ENCODE measurements around the gene MRPL9. TPM values are rescaled to one million over a fixed set of nuclear protein-coding genes. Genes with fewer than 3 reads are reported as not detected.

The MRPL9 gene
- total RNA-seq, 2 donors from 2014 or later, result 49.4 to 104 TPM

DNA sequence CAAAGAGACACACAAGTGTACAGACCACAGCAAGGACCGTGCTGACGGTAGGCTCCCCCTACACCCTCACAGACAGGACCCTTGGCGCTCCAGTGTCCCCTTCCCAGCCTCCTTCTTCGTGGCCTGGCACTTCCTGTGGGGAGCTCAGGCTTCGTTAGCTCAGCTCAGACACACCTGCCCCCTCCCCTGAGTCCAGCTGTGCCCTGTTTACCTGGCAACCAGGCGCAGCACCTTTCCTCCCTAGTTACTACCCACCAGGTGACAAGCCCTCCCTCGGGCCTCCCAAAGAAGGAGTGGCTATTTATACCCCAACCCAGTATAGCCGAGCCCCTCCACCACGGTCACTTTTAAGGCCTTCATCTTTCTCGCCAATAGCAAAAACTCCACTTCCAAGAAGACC, 51.3 kb downstream of the MRPL9 start:
- H3K9me3 ChIP-seq, result no peaks in the 10 kb centered on the region
- DNase-seq, result no peak
- intact Hi-C loops (cut with DNase I), result no loop called here
- H3K27ac ChIP-seq, result no peak overlapping the region
- H3K27me3 ChIP-seq, result no peaks in the 10 kb centered on the region
- no peaks in the 10 kb centered on the region for H3K4me1 ChIP-seq
- H3K4me3 ChIP-seq, result no peak overlapping the region
- no peaks in the 10 kb centered on the region for H3K36me3 ChIP-seq
- no peak overlapping the region for H3K9ac ChIP-seq (ENCODE audit: low read depth in 2 of 2, low read length in 2 of 2)
- no peak for TF ChIP-seq CTCF (IDR thresholded peaks at IDR 0.05)

GRCh38 chr1:151711044-151711800, 52.1 kb downstream of the MRPL9 start:
- intact Hi-C loops (cut with DNase I), result no loop called here
- Histone ChIP-seq H3K27ac (no peak overlapping the region), H3K4me3 (no peak overlapping the region), H3K36me3 (no peaks in the 10 kb centered on the region), H3K27me3 (no peaks in the 10 kb centered on the region), H3K4me1 (peaks cover 1% of the 10 kb centered on the region), H3K9ac (ENCODE audit: low read depth in 2 of 2, low read length in 2 of 2) (no peak overlapping the region), H3K9me3 (no peaks in the 10 kb centered on the region)
- DNase-seq, result no peak
- TF ChIP-seq CTCF (IDR thresholded peaks at IDR 0.05), result no peak

DNA sequence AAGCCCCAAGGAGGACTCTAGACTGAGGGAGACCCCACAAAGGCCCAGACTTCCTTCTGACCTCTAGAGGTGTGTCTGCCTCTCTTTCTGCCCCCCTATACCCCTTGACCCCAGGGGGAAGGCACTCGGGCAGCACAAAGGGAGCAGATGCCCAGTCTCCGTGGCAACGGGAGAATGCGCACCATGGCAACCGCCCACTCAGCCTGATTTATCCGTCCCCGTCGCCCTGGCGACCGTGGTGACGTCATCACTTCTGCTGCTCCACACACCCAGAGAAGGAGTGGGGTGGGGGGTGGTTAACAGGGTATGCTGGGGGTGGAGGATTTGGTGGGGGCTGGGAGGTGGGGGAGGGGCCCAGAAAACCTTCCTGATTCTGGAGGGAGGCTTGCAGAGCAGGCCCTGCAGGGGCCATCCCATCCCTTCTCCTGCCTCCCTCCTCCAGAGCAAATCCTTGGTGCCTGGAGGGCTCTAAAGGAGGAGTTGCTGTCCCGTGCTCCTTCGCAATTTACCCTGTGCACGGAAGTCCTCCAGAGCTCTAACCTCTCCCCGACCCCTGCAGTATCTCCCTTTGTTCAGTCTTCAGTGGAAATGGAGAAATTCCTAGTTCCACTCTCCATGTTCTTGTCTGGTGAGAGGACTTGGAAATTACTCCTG, 53.0 kb downstream of the MRPL9 start:
- no peaks in the 10 kb centered on the region for H3K36me3 ChIP-seq
- no peak for TF ChIP-seq CTCF (IDR thresholded peaks at IDR 0.05)
- no peak overlapping the region for H3K4me3 ChIP-seq
- no peaks in the 10 kb centered on the region for H3K9me3 ChIP-seq
- no peak for DNase-seq
- no peak overlapping the region for H3K27ac ChIP-seq
- intact Hi-C loops (cut with DNase I), result no loop called here
- H3K27me3 ChIP-seq, result no peaks in the 10 kb centered on the region
- no peak overlapping the region for H3K9ac ChIP-seq (ENCODE audit: low read depth in 2 of 2, low read length in 2 of 2)
- peaks cover 4% of the 10 kb centered on the region for H3K4me1 ChIP-seq

Other genes starting within 250 kb of the MRPL9 start
- 10 to 100 TPM; 25.5 to 40.6 TPM for gene TUFT1, start 223.2 kb downstream of the MRPL9 start, total RNA-seq
- 10 to 100 TPM; 28.7 to 32.0 TPM for gene SNX27, start 151.4 kb downstream of the MRPL9 start, total RNA-seq
- 1 to 10 TPM; 2.7 to 2.8 TPM for gene CELF3, start 46.7 kb downstream of the MRPL9 start, total RNA-seq
- under 1 TPM in 1 of 2 donors, not detected in 1; 0.91 TPM for gene RIIAD1, start 42.0 kb downstream of the MRPL9 start, total RNA-seq
- gene TDRKH, start 27.0 kb upstream of the MRPL9 start, total RNA-seq, result 1 to 10 TPM; 6.8 to 9.1 TPM
- under 1 TPM; 0.12 to 0.13 TPM for gene LINGO4, start 41.9 kb upstream of the MRPL9 start, total RNA-seq
- gene RORC, start 68.3 kb upstream of the MRPL9 start, total RNA-seq, result 10 to 100 TPM; 20.5 to 27.7 TPM
- 1 to 10 TPM in 1 of 2 donors, under 1 TPM in 1; 0.85 to 1.6 TPM for gene C2CD4D, start 76.3 kb upstream of the MRPL9 start, total RNA-seq
- gene THEM5, start 90.2 kb upstream of the MRPL9 start, total RNA-seq, result not detected
- gene THEM4, start 146.0 kb upstream of the MRPL9 start, total RNA-seq, result 1 to 10 TPM; 6.6 to 7.7 TPM
- 1,000 to 10,000 TPM; 1,313 to 1,485 TPM for gene S100A10, start 230.4 kb upstream of the MRPL9 start, total RNA-seq